Mesenchymal stem cell (in vitro differentiated cells and primary cell): Measurements from ENCODE around the gene RAB3C.

Source experiments
- DNase-seq: peaks from one replicate; pipeline ENCODE4 v3.0.0-alpha.2; 2013
- H2AFZ ChIP-seq: one replicate; pipeline ENCODE4 v1.6.1; 2013; ENCODE audit warnings: low read depth, mild to moderate bottlenecking, control low read depth, inconsistent platforms, low read length, moderate library complexity
- H2AK5ac ChIP-seq: 2 replicates; pipeline ENCODE4 v1.6.1; 2013; ENCODE audit warnings: low read length, moderate library complexity, mild to moderate bottlenecking, inconsistent platforms; ENCODE audit not compliant: severe bottlenecking
- H2BK120ac ChIP-seq: one replicate; pipeline ENCODE4 v1.6.1; 2013; ENCODE audit warnings: low read depth, mild to moderate bottlenecking, inconsistent platforms, low read length, moderate library complexity
- H2BK12ac ChIP-seq, 2 experiments: one replicate each; pipeline ENCODE4 v1.6.1; 2013; ENCODE audit warnings: inconsistent platforms in 2 of 2, low read length in 2 of 2, mild to moderate bottlenecking in 2 of 2, moderate library complexity in 2 of 2, control low read depth in 1 of 2
- H2BK15ac ChIP-seq: one replicate; pipeline ENCODE4 v1.6.1; 2013; ENCODE audit warnings: mild to moderate bottlenecking, low read depth, inconsistent platforms; ENCODE audit not compliant: poor library complexity, severe bottlenecking
- H2BK5ac ChIP-seq: 2 replicates; pipeline ENCODE4 v1.6.1; 2013; ENCODE audit warnings: low read depth, mild to moderate bottlenecking, low read length, control low read depth, inconsistent platforms; ENCODE audit not compliant: poor library complexity, severe bottlenecking
- H3K14ac ChIP-seq, 2 experiments: one replicate each; pipeline ENCODE4 v1.6.1; 2013; ENCODE audit warnings: inconsistent platforms in 2 of 2, low read length in 2 of 2, control low read depth in 1 of 2, mild to moderate bottlenecking in 1 of 2, moderate library complexity in 1 of 2
- H3K18ac ChIP-seq, 2 experiments: one replicate each; pipeline ENCODE4 v1.6.1; 2013; ENCODE audit warnings: inconsistent platforms in 2 of 2, low read length in 2 of 2, control low read depth in 1 of 2, low read depth in 1 of 2, mild to moderate bottlenecking in 1 of 2
- H3K23ac ChIP-seq, 2 experiments: one replicate each; pipeline ENCODE4 v1.6.1; 2013; ENCODE audit warnings: inconsistent platforms in 2 of 2, low read length in 2 of 2, mild to moderate bottlenecking in 2 of 2, moderate library complexity in 2 of 2, control low read depth in 1 of 2
- H3K27ac ChIP-seq: 2 replicates; pipeline ENCODE4 v1.5.1; 2013; ENCODE audit warnings: mild to moderate bottlenecking, moderate library complexity, low read length, control low read depth, inconsistent platforms; ENCODE audit not compliant: poor library complexity, severe bottlenecking
- H3K27me3 ChIP-seq, 2 experiments: 2 replicates each; pipeline versions ENCODE4 v1.6.1 to v1.7.0; 2013; ENCODE audit warnings: low read length in 2 of 2, mild to moderate bottlenecking in 2 of 2, moderate library complexity in 2 of 2, control low read depth in 1 of 2, inconsistent platforms in 1 of 2; ENCODE audit not compliant: control insufficient read depth in 1 of 2, insufficient read depth in 1 of 2
- H3K36me3 ChIP-seq, 2 experiments: 2 replicates each; pipeline versions ENCODE4 v1.6.1 to v1.7.0; 2013; ENCODE audit warnings: low read length in 2 of 2, control low read depth in 1 of 2, inconsistent platforms in 1 of 2, low read depth in 1 of 2, mild to moderate bottlenecking in 1 of 2; ENCODE audit not compliant: insufficient read depth in 2 of 2, control insufficient read depth in 1 of 2
- H3K4ac ChIP-seq, 2 experiments: one replicate each; pipeline ENCODE4 v1.6.1; 2013; ENCODE audit warnings: inconsistent platforms in 2 of 2, low read length in 2 of 2, mild to moderate bottlenecking in 2 of 2, moderate library complexity in 2 of 2, control low read depth in 1 of 2, low read depth in 1 of 2
- H3K4me1 ChIP-seq: 2 replicates; pipeline ENCODE4 v1.6.1; 2013; ENCODE audit warnings: low read depth, low read length, control low read depth; ENCODE audit not compliant: control insufficient read depth, insufficient read depth
- H3K4me2 ChIP-seq: 2 replicates; pipeline ENCODE4 v1.6.1; 2013; ENCODE audit warnings: low read length, mild to moderate bottlenecking, inconsistent platforms; ENCODE audit not compliant: poor library complexity, severe bottlenecking
- H3K4me3 ChIP-seq, 2 experiments: 2 replicates each; pipeline versions ENCODE4 v1.5.1 to v1.7.0; 2013; ENCODE audit warnings: low read length in 2 of 2, mild to moderate bottlenecking in 2 of 2, control low read depth in 1 of 2, low read depth in 1 of 2; ENCODE audit not compliant: insufficient read depth in 1 of 2
- H3K79me1 ChIP-seq: replicated peaks from 2 replicates; pipeline ENCODE4 v1.6.1; 2013; ENCODE audit warnings: mild to moderate bottlenecking, control low read depth, low read length, inconsistent platforms; ENCODE audit not compliant: poor library complexity, severe bottlenecking
- H3K9ac ChIP-seq: 2 replicates; pipeline ENCODE4 v1.7.0; 2013; ENCODE audit warnings: mild to moderate bottlenecking, low read length, moderate library complexity
- H3K9me3 ChIP-seq: 2 replicates; pipeline ENCODE4 v1.7.0; 2013; ENCODE audit warnings: mild to moderate bottlenecking, low read length; ENCODE audit not compliant: control insufficient read depth
- H4K8ac ChIP-seq: one replicate; pipeline ENCODE4 v1.6.1; 2013; ENCODE audit warnings: inconsistent platforms, mild to moderate bottlenecking, low read length, moderate library complexity
- H4K91ac ChIP-seq: one replicate; pipeline ENCODE4 v1.6.1; 2013; ENCODE audit warnings: mild to moderate bottlenecking, low read length, inconsistent platforms
- WGBS: methylation state at CpG from one replicate; pipeline ENCODE4 v1.1.7; 2013; ENCODE audit warnings: mixed read lengths; 5-methylcytosine and 5-hydroxymethylcytosine counted together

The RAB3C gene

GRCh38 chr5:58716713-58717112 lies 133.8 kb downstream of the RAB3C start:
- Histone ChIP-seq H3K4me1 (no peaks in the 10 kb centered on the region), H2BK12ac (no peak overlapping the region), H3K9me3 (peaks cover 14% of the 10 kb centered on the region), H3K36me3 (no peaks in the 10 kb centered on the region), H3K18ac (no peak overlapping the region), H2AK5ac (no peak overlapping the region), H3K14ac (no peak overlapping the region), H2AFZ (no peak overlapping the region), H2BK5ac (no peak overlapping the region), H3K27ac (no peak overlapping the region), H3K27me3 (no peaks in the 10 kb centered on the region), H3K4me3 (no peak overlapping the region), H4K91ac (no peak overlapping the region), H3K4me2 (no peak overlapping the region), H3K79me1 (no peaks in the 10 kb centered on the region), H3K9ac (no peak overlapping the region), H3K23ac (no peak overlapping the region), H3K4ac (no peak overlapping the region), H4K8ac (no peak overlapping the region), H2BK120ac (no peak overlapping the region), H2BK15ac (no peak overlapping the region)
- DNase-seq, result no peak
- WGBS, result 92% methylated on average over 5 of the region's 5 CpGs

- Histone ChIP-seq H3K4me3 (no peak overlapping the region), H3K27ac (no peak overlapping the region), H2BK5ac (no peak overlapping the region), H3K79me1 (no peaks in the 10 kb centered on the region), H2AFZ (no peak overlapping the region), H3K4ac (no peak overlapping the region), H2BK120ac (no peak overlapping the region), H3K4me2 (no peak overlapping the region), H3K23ac (no peak overlapping the region), H3K18ac (no peak overlapping the region), H3K9ac (no peak overlapping the region), H2BK15ac (no peak overlapping the region), H3K27me3 (no peaks in the 10 kb centered on the region), H3K4me1 (no peaks in the 10 kb centered on the region), H3K36me3 (no peaks in the 10 kb centered on the region), H2AK5ac (no peak overlapping the region), H4K91ac (no peak overlapping the region), H3K14ac (no peak overlapping the region), H3K9me3 (peaks cover 14% of the 10 kb centered on the region), H2BK12ac (no peak overlapping the region), H4K8ac (no peak overlapping the region)
- no peak for DNase-seq
- WGBS, result 62% methylated on average over 5 of the region's 5 CpGs
Measured at GRCh38 chr5:58717303-58718007, 134.6 kb downstream of the RAB3C start.

GRCh38 chr5:58718269-58718978 lies 135.5 kb downstream of the RAB3C start:
- Histone ChIP-seq H3K27ac (no peak overlapping the region), H2BK5ac (no peak overlapping the region), H3K4ac (no peak overlapping the region), H2AFZ (no peak overlapping the region), H3K9ac (no peak overlapping the region), H3K14ac (no peak overlapping the region), H3K27me3 (no peaks in the 10 kb centered on the region), H3K23ac (no peak overlapping the region), H2BK120ac (no peak overlapping the region), H3K4me1 (no peaks in the 10 kb centered on the region), H3K36me3 (no peaks in the 10 kb centered on the region), H3K4me3 (no peak overlapping the region), H3K4me2 (no peak overlapping the region), H2AK5ac (no peak overlapping the region), H3K79me1 (no peaks in the 10 kb centered on the region), H4K8ac (no peak overlapping the region), H2BK12ac (no peak overlapping the region), H3K9me3 (peaks cover 8% of the 10 kb centered on the region), H2BK15ac (no peak overlapping the region), H3K18ac (no peak overlapping the region), H4K91ac (no peak overlapping the region)
- no peak for DNase-seq
- no CpG with 5 or more reads among the region's 2 CpGs for WGBS

- Histone ChIP-seq H2BK12ac (no peak overlapping the region), H3K9ac (no peak overlapping the region), H4K91ac (no peak overlapping the region), H3K4me1 (no peaks in the 10 kb centered on the region), H3K36me3 (no peaks in the 10 kb centered on the region), H2BK15ac (no peak overlapping the region), H4K8ac (no peak overlapping the region), H2BK120ac (no peak overlapping the region), H3K4me2 (no peak overlapping the region), H3K14ac (no peak overlapping the region), H3K27ac (no peak overlapping the region), H3K79me1 (no peaks in the 10 kb centered on the region), H3K18ac (no peak overlapping the region), H3K4me3 (no peak overlapping the region), H2AK5ac (no peak overlapping the region), H3K4ac (no peak overlapping the region), H3K9me3 (peaks cover 9% of the 10 kb centered on the region), H2BK5ac (no peak overlapping the region), H2AFZ (no peak overlapping the region), H3K27me3 (no peaks in the 10 kb centered on the region), H3K23ac (no peak overlapping the region)
- no peak for DNase-seq
- WGBS, result no CpG with 5 or more reads among the region's 1 CpG
Measured at GRCh38 chr5:58722160-58722559, 139.3 kb downstream of the RAB3C start.
